IPS DF 4.7 (cell line): ENCODE results near the gene FBLN1.

Experiments
- DNase-seq: peaks from one replicate; pipeline ENCODE4 v3.0.0-alpha.2; 2013; ENCODE audit warnings: low spot score; ENCODE audit errors: extremely low read depth

The FBLN1 gene

DNA sequence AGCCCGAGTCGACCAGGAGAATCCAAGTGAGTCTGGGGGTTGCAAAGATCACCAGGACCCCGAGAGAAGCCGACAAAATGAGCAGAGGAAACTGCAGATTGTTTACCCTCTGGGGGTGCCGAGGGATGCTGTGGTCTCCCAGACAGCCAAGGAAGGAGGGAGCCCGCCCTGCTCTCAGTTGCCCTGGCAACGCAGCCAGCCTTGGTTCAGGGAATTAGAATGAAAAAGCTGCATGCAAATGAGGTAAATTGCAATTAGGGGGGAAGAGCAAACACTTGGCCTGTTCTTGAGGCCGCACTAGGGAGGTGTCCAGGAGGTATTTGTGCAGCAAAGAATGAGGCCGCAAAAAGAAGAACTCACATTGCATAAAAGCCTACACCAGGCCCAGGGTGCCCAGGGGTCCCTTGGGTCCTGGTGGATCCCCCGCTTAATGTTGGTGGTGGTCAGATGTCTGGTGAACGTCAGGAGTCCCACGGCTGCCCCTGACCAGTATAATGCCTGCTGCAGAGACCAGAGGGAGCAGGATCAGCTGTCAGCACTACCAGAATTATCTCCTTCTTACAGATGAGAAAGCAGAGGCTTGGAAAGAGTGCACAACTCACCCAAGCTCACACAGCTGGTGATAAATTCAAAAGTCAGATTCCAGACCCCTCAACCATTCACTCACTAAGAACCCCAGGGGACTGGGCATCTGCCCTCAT is 128.6 kb downstream of the FBLN1 start:
- no peak for DNase-seq

DNA sequence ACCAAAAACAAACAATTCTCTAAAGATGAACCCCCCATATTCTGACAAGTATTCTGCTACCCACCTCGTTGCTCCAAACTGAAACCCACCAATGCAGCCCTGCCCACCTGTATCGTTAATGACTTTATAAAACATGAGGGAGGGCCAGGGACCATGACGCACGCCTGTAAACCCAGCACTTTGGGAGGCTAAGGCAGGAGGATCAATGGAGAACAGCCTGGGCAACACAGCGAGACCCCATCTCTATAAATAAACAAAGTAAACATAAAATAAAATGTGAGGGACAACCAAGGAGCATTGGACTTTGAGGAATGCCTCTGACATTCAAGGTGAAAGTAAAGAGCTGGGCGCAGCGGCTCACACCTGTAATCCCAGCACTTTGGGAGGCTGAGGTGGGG is 129.2 kb downstream of the FBLN1 start:
- DNase-seq: no peak

DNA sequence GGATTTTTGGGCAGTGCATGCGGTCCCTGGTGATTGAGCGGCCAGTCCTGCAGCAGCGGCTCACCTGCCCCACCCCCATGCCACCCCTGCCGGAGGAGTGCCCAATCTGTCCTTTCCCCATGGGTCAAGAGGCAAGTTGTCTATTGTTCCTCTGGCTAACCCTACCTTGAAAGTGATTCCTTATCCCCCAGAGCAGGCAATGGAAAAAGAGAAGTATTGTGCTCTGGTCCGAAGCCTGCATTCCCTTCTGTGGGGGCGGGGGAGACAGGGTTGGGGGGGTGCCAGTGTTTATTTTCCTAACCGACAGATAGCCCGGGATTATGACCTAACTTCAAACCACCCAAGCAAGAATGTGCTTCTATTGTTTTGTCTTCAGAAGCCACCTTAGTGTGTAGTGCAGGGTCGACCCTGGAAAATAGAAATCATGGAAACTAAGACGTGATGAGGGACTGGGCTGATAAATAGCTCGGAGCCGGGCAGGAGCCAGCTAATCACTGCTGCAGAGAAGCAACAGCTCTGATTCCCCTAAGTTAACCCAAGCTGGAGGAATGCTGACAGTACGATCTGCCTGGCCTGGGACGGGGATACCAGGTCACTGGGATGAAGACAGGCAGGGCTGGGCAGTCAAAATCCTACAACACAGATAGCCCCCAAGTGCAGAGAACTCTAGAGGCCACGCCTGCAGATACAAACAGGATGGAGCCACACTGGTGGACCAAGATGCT is 130.3 kb downstream of the FBLN1 start:
- no peak for DNase-seq

DNA sequence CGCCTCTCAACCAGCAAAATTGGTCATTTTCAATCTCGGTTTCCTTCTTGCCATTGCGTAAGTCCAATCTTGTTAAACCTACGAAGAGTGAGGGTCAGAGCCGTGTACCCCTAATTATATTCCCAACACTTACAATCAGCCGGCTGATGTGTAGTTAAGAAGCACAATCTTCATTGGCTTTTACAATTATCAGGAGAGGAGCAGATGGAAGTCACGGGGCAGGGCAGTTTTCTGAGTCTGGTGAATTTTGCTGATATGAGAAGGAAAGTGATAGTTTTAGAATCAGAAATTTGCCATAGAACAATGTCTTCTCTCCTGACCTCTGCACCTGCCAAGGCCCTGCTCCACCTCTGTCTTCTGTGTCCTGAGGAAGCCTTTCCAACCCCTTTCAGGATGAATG is 134.0 kb downstream of the FBLN1 start:
- DNase-seq: no peak

DNA sequence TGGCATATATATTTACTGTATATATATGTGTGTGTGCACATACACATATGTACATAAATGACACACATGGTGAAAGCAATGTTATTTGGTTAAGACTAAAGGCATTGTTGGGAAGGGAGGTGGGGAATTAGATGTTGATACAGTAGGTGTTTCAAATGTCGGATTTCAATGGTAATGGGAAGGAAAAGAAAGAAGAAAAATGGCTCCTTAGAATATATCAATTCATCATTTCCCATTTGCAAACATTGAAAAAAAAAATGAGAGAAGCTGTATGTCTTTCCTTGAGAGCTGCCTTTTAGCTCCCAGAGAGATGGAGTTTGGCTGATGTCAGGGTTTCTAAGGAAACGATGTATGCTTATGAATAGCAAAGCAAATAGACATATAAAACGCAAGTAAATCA is 135.5 kb downstream of the FBLN1 start:
- no peak for DNase-seq

DNA sequence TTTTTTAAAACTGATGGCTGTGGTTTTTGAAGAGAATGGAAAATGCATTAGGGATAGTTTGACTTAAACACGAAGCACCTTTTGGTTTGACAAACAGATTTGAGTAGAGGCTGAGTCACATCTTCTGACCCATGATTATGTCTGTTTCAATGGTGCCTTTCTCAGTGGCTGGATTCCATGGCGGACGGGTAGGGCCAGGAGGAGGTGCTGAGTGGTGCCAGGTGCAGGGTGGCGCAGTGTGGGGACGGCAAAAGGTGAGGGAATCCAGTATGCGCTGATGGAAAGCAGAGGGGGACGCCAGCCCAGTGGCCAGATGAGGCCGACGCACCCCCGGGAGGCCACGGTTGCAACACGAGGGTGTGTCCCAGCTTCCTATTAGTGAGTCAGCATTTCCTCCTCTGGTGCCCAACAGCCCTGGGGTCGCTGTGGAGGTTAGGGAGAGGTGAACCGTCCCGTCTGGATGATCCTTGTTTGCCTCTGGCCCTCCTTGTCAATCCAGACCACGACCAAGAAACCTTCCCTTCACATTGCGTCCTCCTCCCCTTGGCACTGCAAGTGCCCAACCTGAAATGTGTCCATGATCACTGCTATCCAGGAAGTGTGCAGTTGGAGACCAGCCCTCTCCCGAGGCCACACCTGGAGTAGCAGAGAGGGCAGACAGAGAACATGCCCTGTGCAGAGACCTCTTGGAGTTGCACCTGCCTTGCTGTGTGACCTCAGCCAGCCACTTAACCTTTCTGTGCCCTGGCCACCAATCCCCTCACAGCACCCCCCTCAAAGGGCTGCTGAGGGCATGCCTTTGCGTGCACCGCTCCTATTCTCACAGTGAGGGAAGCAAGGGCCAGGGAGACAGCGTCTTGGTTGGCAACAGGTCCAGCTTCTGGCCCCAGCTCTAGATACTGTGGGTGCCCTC is 136.4 kb downstream of the FBLN1 start:
- no peak for DNase-seq

DNA sequence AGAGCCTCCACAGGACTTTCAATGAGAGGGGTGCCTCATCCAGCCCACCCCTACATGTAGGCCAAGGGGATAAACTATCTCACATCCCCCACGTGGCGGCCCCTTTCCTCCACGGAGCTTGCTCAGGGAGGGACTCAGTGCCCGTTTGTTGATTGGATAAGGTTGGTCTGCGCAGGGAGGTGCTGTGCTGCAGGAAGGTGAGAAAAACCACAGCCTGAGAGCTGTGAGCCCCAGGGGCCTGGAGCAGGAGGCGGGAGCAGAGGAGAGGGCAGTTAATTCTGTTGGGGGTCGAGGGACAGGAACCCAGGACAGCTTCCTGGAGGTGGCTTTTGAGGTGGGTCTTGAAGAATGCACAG is 137.0 kb downstream of the FBLN1 start:
- no peak for DNase-seq

DNA sequence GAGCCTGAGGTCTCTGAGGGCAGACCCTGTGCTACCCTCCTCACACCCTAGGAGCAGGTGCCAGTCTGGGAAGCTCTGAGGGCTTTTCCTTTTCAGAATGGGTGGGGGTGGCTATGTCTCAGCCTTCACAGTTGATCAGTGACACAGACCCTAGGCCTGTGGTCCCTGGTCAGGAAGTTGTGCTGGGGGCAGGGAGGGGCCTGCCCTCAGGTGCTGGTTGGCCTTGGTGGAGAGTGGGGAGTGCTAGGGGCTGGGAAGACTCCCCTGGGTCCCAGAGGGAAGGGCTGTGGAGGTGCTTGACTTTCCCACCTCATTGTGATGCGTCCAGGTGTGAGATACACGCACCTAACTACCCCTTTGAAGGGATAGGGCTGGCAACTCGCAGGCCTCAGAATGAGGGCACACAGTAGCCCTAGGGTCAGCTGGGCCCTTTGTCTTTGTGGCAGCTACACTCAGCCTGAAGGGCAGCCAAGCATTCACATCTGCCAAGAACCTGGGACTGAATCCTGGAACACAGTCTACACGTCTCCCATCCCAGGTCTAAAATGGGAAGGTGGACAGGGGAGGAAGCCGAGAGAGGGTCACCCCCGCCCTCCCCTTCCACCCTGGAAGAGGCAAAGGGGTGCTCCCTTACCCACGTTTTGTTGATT is 137.7 kb downstream of the FBLN1 start:
- no peak for DNase-seq

DNA sequence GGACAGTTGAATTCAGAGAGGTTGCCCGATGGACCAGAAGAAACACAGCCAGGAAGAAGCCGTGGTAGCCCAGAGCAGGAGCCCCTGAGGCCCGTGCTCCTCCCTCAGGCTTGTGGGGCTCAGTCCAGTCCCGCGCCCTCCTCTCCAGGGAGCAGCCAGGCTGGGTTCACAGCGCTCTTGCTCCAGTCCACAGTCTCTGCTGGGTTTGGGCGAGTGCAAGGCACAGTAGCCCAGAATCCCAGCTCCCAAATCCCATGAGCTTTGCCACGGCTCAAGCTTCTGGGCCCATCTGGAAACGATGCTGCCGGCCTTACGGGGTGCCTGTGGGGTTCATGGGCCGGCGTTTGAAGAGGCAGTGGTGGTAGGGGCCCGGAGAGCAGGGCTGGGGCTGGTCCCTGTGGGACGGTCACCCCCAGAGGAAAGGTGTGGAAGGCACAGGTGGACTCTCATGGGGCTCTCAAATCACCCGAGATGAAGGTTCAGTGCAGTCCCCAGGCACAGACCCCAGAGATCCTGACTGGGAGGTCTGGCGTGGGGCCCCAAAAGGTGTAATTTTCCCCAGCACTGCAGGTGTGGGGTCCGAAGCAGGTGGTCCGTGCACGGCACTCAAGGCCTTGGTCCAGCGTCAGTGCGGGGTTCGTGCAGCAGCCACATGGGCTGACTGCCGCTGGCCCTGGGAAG is 138.4 kb downstream of the FBLN1 start:
- DNase-seq: no peak

DNA sequence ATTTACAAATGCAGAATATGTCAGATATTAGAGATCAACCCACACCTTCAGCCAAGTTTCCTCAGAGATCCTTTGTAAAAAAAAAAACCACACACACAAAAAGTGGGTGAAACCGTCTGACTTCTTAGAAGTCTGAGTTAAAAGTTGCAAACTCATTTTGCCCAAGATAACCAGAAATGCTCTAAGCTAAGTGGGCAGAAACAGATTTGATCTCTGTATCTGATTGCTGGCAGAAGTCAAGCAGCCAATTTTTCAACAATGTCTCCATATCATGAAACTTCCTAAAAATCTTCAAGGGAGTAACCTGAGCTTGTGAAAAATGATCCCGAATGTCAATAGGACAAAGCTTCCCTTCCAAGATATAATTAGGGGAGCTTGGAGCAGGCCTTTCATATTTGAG is 140.3 kb downstream of the FBLN1 start:
- no peak for DNase-seq

DNA sequence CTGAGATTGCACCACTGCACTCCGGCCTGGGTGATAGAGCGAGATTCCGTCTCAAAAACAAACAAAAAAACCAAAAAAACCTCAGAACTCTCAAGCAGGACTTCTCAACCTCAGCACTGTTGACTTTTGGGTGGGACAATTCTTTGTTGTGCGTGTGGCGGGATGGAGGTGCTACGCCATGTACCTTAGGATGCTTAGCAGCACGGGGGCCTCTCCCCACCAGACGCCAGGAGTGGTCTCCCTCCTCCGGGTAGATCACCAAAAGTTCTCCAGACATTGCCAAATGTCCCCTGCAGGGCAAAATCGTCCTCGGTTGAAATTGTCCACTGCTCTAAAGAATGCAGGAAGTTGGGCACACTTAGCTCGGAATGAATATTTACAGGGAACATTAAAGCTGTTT is 142.0 kb downstream of the FBLN1 start:
- DNase-seq: no peak

DNA sequence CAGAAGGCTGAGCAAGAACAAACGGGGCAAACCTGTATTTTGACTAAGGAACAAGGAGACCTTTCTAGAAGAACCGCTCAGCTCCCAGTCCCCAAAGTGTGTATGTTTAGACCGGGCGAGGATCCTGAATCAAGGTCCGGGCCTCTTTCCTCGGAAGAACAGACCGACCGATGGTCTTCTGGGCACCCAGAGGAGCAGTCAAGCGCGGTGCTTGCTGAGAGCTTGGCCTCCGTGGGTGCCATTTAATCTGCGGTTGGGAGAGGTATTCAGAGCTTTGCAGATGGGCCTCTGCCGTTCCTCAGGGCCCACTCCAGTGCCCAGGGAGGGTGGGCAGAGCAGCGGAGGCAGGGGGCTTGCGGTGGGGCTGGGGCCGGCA is 142.5 kb downstream of the FBLN1 start:
- DNase-seq: no peak

DNA sequence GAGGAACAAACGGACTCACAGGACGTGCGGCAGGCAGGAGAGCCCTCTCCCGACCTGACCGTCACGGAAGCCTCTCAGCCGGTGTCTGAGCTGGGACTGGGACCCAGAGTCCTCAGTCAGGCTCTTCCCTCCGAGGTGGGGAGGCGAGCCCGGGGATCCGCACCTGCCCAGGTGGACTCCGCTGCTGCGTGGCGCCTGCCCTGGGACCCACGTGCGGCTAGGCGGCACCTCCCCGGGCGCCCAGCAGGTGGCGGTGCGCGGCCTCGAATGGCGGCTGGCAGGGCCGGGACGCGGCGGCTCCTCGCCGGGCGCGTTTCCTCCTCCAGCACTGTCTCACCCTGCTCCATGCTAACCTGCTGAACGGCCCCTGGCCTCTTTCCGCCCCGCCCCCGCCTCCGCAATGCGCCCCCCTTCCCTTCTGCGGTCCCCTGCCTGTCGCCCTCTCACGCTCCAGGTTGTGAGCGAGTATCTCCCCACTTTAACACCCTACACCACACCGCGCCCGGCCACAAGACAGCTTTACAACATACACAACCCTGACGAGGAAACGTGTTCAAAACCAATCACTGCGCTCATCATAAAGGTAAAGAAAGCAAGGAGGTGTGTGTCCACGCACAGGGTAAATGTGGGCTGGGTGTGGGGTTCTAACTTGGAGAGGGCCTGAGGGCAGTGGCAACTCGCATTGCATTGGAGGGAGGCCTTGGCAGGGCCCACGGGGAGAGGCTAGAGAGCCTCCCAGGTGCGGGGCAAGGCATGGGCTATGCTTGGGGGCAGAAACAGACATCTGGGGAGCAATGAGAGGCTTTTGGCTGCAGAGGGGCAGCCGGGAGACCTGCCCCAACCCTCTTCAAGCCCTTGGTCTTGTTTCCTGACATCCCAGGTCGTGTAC is 143.1 kb downstream of the FBLN1 start:
- no peak for DNase-seq

DNA sequence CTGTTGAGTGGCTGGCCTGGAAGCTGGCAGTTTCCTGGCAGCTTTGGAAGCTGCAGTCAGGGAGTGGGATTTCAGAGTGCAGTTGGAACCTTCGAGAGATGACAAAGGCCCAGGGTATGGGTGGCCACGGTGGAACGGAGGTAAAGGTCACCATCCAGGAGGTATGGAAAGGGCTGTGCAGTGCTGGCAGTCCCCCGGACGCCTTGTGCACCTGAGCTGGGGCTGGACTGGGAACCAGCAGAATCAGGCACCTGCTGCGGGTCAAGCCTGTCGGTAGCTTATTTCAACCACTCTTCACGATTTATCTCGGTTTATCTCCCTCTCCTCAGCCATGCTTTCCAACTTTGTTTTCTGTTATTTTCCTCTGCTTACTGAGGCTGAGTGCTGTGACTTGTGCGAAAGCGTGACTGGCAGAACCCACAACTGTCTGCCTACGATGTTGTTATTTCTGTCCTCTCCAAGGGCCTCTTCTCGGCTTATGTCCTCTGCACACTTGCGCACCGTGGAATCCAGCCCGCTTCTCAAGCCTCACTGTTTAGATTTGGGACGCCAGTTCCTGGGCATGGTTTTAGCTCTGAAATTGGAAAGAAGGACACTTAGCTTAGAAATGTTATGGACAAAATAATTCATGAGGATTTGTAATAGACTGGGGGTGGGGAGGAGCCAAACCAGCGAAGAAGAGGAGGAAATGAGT is 145.0 kb downstream of the FBLN1 start:
- no peak for DNase-seq

DNA sequence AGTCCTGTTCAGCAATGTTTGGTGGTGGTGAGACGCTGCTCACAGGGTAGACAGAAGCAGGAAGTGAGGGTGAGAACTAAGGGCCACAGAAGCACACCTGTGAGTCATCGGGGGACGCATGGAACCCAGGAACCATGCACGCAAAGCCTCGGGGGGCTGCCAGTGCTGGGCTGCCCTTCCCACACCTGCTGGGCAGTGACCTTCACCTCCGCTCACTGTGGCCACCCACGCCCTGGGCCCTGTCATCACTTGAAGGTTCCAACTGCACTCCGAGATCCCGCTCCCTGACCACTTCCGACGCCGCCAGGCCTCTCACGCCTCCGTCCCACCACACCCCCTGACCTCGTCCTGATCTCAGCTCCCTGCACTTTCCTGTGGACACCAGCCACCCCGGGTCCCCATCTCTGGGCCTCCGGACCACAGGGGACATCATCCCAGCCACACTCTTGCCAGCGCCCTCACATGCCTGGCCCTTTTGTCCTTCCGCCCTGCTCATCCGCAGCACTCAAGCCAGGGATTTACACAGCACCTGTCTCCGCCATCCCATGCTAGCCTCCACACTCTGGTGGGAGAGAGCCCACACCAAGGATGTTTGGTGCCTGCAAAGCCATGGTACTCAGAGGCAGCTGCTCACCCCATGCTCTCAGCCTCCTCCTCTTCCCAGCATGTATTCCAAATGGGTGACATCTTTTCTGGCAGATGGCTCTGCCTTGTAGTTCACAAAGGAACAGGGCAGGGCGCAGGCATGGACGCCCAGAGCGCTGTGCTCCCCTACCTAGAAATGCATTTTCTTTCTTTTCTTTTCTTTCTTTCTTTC is 145.8 kb downstream of the FBLN1 start:
- DNase-seq: no peak

DNA sequence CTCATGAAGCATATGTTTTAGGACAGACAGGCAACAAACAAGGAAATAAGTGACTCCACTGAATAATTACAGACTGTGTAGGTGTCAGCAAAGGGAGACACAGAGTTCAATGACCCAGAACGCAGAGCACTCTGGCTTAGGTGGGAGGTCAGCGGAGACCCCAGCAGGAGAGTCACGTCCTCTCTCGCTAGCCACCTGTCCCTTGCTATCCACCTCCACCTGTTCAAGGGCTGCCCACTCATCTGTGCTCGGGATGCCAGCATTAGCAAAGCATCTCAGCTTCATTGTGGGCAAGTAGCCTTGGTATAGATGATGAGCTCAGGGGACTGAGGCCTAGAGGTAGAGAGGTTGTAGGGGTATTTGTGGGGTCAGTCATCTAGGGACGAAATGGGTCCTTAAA is 147.1 kb downstream of the FBLN1 start:
- DNase-seq: no peak

DNA sequence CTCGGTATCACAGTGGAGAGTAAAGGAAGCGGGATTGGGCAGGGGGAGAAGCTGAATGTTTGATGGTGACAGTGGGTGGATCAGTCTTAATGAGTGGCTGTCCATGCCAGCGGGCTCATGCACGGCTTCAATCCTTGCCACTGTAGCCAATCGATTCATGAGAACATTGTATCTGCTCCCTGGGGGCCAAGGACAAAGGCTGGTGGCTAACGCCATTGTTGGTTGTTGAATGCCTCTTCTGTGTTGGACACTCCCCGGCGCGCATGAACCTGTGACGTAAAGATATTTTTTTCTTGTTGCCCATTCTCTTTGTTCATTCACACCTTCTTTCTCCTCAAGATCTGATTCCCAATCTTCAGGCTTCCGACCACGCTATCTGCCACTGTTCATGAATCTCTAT is 148.0 kb downstream of the FBLN1 start:
- DNase-seq: no peak
